GM19467 (cell line): ENCODE data around the gene CSRP3.
"Not testable (repeated sequence)": the region's sequence is repeated elsewhere in the genome, so short reads cannot be mapped to it uniquely, and the experiment has no call there.

Experiments used
- ATAC-seq: cut with Tn5 transposase; IDR thresholded peaks from one replicate; pipeline ENCODE4 v1.9.1; 2021; ENCODE audit warnings: mild to moderate bottlenecking, moderate library complexity; ENCODE audit not compliant: unreplicated experiment

CSRP3 gene

DNA sequence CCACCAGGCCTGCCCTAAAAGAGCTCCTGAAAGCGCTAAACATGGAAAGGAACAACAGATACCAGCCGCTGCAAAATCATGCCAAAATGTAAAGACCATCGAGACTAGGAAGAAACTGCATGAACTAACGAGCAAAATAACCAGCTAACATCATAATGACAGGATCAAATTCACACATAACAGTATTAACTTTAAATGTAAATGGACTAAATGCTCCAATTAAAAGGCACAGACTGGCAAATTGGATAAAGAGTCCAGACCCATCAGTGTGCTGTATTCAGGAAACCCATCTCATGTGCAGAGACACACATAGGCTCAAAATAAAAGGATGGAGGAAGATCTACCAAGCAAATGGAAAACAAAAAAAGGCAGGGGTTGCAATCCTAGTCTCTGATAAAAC, 64.9 kb downstream of the CSRP3 start:
- ATAC-seq: not testable (repeated sequence)

DNA sequence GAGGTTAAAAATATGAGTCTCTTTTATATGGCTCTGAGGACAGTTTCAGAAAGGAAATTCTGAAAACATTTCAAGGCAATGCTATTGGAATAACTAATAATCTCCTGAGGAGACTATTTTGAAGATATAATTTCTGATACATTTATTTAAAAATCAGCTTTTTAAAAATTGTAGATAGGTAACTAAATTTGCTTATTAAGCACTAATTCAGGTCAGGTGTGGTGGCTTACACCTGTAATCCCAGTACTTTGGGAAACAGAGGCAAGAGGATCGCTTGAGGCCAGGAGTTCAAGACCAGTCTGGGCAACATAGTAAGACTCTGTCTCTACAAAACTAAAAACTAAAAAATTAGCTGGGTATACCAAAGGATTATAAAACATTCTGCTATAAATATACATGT, 67.8 kb downstream of the CSRP3 start:
- no peak for ATAC-seq
